Endodermal cell (in vitro differentiated cells): ENCODE data around the gene PATZ1. TPM values are rescaled to one million over a fixed set of nuclear protein-coding genes. Genes with fewer than 3 reads are reported as not detected.

Experiments used
- DNase-seq: peaks from one replicate; pipeline ENCODE4 v3.0.0-alpha.2; 2017
- H3K27ac ChIP-seq: 2 replicates; pipeline ENCODE4 v1.5.1; 2013; ENCODE audit warnings: mild to moderate bottlenecking, low read depth, low read length, moderate library complexity
- H3K27me3 ChIP-seq: 2 replicates; pipeline ENCODE4 v1.6.1; 2013; ENCODE audit warnings: mild to moderate bottlenecking, low read length, moderate library complexity; ENCODE audit not compliant: insufficient read depth, control insufficient read depth, poor library complexity, severe bottlenecking
- H3K36me3 ChIP-seq: 2 replicates; pipeline ENCODE4 v1.7.0; 2013; ENCODE audit warnings: mild to moderate bottlenecking, low read length, moderate library complexity; ENCODE audit not compliant: control insufficient read depth, insufficient read depth
- H3K4me1 ChIP-seq: one replicate; pipeline ENCODE4 v1.7.0; 2013; ENCODE audit warnings: low read length; ENCODE audit not compliant: control insufficient read depth, insufficient read depth
- H3K4me3 ChIP-seq: 2 replicates; pipeline ENCODE4 v1.5.1; 2013; ENCODE audit warnings: mild to moderate bottlenecking, low read length, moderate library complexity
- H3K9ac ChIP-seq: 2 replicates; pipeline ENCODE4 v1.6.1; 2013; ENCODE audit warnings: mild to moderate bottlenecking, low read length, moderate library complexity; ENCODE audit not compliant: poor library complexity, severe bottlenecking; ENCODE audit errors: extremely low read depth
- H3K9me3 ChIP-seq: 2 replicates; pipeline ENCODE4 v1.6.1; 2013; ENCODE audit warnings: mild to moderate bottlenecking, low read length, moderate library complexity; ENCODE audit not compliant: control insufficient read depth
- H3K27ac Mint-ChIP-seq: 2 replicates; pipeline ENCODE4 v1.8.0; 2020; ENCODE audit warnings: mixed read lengths
- H3K27me3 Mint-ChIP-seq: 2 replicates; pipeline ENCODE4 v1.8.0; 2021; ENCODE audit warnings: mild to moderate bottlenecking, mixed read lengths; ENCODE audit not compliant: insufficient read depth
- H3K36me3 Mint-ChIP-seq: 2 replicates; pipeline ENCODE4 v1.8.0; 2020; ENCODE audit warnings: low read depth, mixed read lengths
- H3K4me1 Mint-ChIP-seq: 2 replicates; pipeline ENCODE4 v1.8.0; 2020; ENCODE audit warnings: mixed read lengths
- H3K4me3 Mint-ChIP-seq: 2 replicates; pipeline ENCODE4 v1.8.0; 2020; ENCODE audit warnings: mild to moderate bottlenecking, moderate library complexity, mixed read lengths
- H3K9me3 Mint-ChIP-seq: 2 replicates; pipeline ENCODE4 v1.8.0; 2020; ENCODE audit warnings: mild to moderate bottlenecking, mixed read lengths
- CTCF ChIP-seq: fragments of 200-600 bp; sonication (generic); conservative IDR thresholded peaks from 2 replicates; pipeline ENCODE4 v1.5.0; 2021; ENCODE audit warnings: antibody characterized with exemption, mild to moderate bottlenecking
- WGBS, 2 experiments: methylation state at CpG; one replicate each; pipeline versions ENCODE4 v1.1.5 to v1.1.7; 2013; ENCODE audit warnings: missing lambda C conversion rate in 2 of 2, mixed read lengths in 1 of 2; ENCODE audit not compliant: insufficient coverage in 1 of 2, insufficient read length in 1 of 2; 5-methylcytosine and 5-hydroxymethylcytosine counted together
- total RNA-seq, 2 donors: library from RNA; stranded (reverse); fragmentation: NEBNext Ultra II Directional in 1 of 2; extraction: Animal tissue kit (Norgen Biotek cat#: 25700) in 1 of 2; gene quantifications; 2 replicates in 1 of 2; 3 replicates in 1 of 2; pipeline ENCODE4 v1.2.1, GENCODE V29; 2021

Gene PATZ1
- total RNA-seq, 2 donors from 2014 or later: 49.2 to 57.1 TPM

GRCh38 chr22:31308181-31308580, 38.0 kb downstream of the PATZ1 start:
- Histone ChIP-seq H3K4me1 (no peaks in the 10 kb centered on the region), H3K9ac (no peak overlapping the region), H3K27me3 (no peaks in the 10 kb centered on the region), H3K27ac (no peak overlapping the region), H3K9me3 (no peaks in the 10 kb centered on the region), H3K36me3 (no peaks in the 10 kb centered on the region), H3K4me3 (no peak overlapping the region)
- H3K27me3 Mint-ChIP-seq: peaks cover 1% of the 10 kb centered on the region
- H3K4me3 Mint-ChIP-seq: no peak overlapping the region
- H3K27ac Mint-ChIP-seq: no peak overlapping the region
- no peaks in the 10 kb centered on the region for H3K4me1 Mint-ChIP-seq
- H3K9me3 Mint-ChIP-seq: no peaks in the 10 kb centered on the region
- no peak for TF ChIP-seq CTCF
- no peak for DNase-seq
- no peaks in the 10 kb centered on the region for H3K36me3 Mint-ChIP-seq

GRCh38 chr22:31305194-31305593, 41.0 kb downstream of the PATZ1 start:
- 80 to 87% methylated on average over 1 to 3 of the region's 3 CpGs for WGBS, 2 experiments
- H3K4me3 ChIP-seq: no peak overlapping the region
- H3K9me3 ChIP-seq: no peaks in the 10 kb centered on the region
- H3K9ac ChIP-seq: no peak overlapping the region
- no peak overlapping the region for H3K27ac ChIP-seq
- no peak overlapping the region for H3K27ac Mint-ChIP-seq
- no peak for DNase-seq
- TF ChIP-seq CTCF: no peak
- no peaks in the 10 kb centered on the region for H3K9me3 Mint-ChIP-seq
- no peaks in the 10 kb centered on the region for H3K36me3 Mint-ChIP-seq
- H3K36me3 ChIP-seq: no peaks in the 10 kb centered on the region
- H3K4me1 Mint-ChIP-seq: no peaks in the 10 kb centered on the region
- H3K4me1 ChIP-seq: no peaks in the 10 kb centered on the region
- H3K27me3 ChIP-seq: no peaks in the 10 kb centered on the region
- no peak overlapping the region for H3K4me3 Mint-ChIP-seq
- H3K27me3 Mint-ChIP-seq: peaks cover 1% of the 10 kb centered on the region

- no peak for DNase-seq
- H3K9me3 Mint-ChIP-seq: no peaks in the 10 kb centered on the region
- 89 to 100% methylated on average over 1 to 3 of the region's 3 CpGs for WGBS, 2 experiments
Observed at GRCh38 chr22:31302537-31302936, 43.6 kb downstream of the PATZ1 start.

More at GRCh38 chr22:31302537-31302936, 43.6 kb downstream of the PATZ1 start:
- no peaks in the 10 kb centered on the region for H3K4me1 Mint-ChIP-seq
- TF ChIP-seq CTCF: no peak
- peaks cover 1% of the 10 kb centered on the region for H3K27me3 Mint-ChIP-seq
- Histone ChIP-seq H3K4me1 (no peaks in the 10 kb centered on the region), H3K27ac (no peak overlapping the region), H3K27me3 (no peaks in the 10 kb centered on the region), H3K4me3 (no peak overlapping the region), H3K9ac (no peak overlapping the region), H3K9me3 (no peaks in the 10 kb centered on the region), H3K36me3 (no peaks in the 10 kb centered on the region)
- no peak overlapping the region for H3K27ac Mint-ChIP-seq
- no peak overlapping the region for H3K4me3 Mint-ChIP-seq
- no peaks in the 10 kb centered on the region for H3K36me3 Mint-ChIP-seq
